Subcutaneous abdominal adipose tissue (tissue), 5 donors: Measurements from ENCODE around the gene ATG7.
"Not testable (repeated sequence)": the region's sequence is repeated elsewhere in the genome, so short reads cannot be mapped to it uniquely, and the experiment has no call there.

Experiments
- H3K27ac ChIP-seq: one replicate; pipeline ENCODE4 v1.7.0; 2013; ENCODE audit warnings: low read depth, mild to moderate bottlenecking, inconsistent platforms, low read length, moderate library complexity
- H3K27me3 ChIP-seq, 5 donors: one replicate each; pipeline ENCODE4 v1.7.0; 2013; ENCODE audit warnings: low read length in 5 of 5, inconsistent platforms in 1 of 5; ENCODE audit not compliant: control insufficient read depth in 5 of 5, insufficient read depth in 4 of 5
- H3K36me3 ChIP-seq, 5 donors: one replicate each; pipeline ENCODE4 v1.7.0; 2013; ENCODE audit warnings: low read length in 5 of 5; ENCODE audit not compliant: control insufficient read depth in 5 of 5, insufficient read depth in 5 of 5
- H3K4me1 ChIP-seq, 5 donors: one replicate each; pipeline ENCODE4 v1.7.0; 2013; ENCODE audit warnings: low read length in 5 of 5, mild to moderate bottlenecking in 3 of 5, moderate library complexity in 1 of 5; ENCODE audit not compliant: control insufficient read depth in 5 of 5, insufficient read depth in 5 of 5
- H3K4me3 ChIP-seq, 5 donors: one replicate each; pipeline ENCODE4 v1.7.0; 2013; ENCODE audit warnings: low read length in 5 of 5, low read depth in 1 of 5
- H3K9ac ChIP-seq, 5 donors: one replicate each; pipeline ENCODE4 v1.7.0; 2013; ENCODE audit warnings: low read length in 5 of 5, mild to moderate bottlenecking in 4 of 5, moderate library complexity in 3 of 5
- H3K9me3 ChIP-seq, 5 donors: one replicate each; pipeline ENCODE4 v1.7.0; 2013; ENCODE audit warnings: low read length in 5 of 5; ENCODE audit not compliant: control insufficient read depth in 5 of 5
- donor health status: healthy.
- donor health status: healthy.
- donor health status: healthy.
- donor health status: healthy.
- donor health status: healthy.

ATG7 gene

DNA sequence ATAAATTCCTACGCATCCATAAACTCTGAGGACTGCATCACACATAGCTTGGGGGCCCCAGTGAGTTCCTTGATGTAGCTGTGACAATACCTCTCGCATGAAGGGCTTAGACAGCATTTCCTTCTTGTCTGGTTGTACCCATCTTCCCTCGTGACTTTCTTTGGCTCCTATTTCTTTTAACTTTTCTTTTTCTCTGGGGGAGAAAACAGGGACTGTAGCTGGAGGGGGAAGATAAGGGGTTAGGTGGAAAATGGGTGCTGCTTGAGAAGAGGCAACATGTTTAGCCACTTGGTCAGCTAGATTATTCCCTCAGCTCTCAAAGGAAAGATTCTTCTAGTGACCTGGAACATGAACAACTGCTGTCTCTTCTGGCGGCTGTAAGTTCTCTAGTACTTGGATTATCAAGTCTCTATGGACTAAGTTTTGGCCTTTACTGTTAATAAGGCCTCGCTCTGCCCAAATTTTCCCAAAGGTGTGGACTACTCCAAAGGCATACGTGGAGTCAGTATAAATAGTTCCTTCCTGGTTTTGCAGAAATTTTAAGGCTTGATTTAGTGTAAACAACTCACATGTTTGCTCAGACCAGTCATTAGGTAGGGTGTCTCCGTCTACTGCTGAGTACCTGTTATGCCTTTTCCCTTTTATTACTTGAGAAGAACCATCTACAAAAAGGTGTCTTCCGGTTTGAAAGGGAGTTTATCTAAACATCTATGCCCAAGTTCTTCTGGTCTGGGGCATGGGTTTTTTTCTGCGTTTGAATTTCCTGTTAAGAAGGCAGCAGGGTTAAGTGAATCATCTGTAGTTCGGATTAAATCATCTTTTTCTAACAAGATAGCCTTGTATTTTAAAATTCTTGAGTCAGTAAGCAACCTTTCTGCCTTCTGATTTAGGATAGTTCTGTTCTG is 21.0 kb upstream of the ATG7 start:
- H3K4me3 ChIP-seq, result no peak overlapping the region
- no peak overlapping the region for H3K27ac ChIP-seq
- H3K9me3 ChIP-seq, result no peaks in the 10 kb centered on the region
- no peaks in the 10 kb centered on the region for H3K36me3 ChIP-seq
- no peaks in the 10 kb centered on the region for H3K27me3 ChIP-seq
- H3K9ac ChIP-seq, result no peak overlapping the region
- H3K4me1 ChIP-seq, result no peaks in the 10 kb centered on the region

DNA sequence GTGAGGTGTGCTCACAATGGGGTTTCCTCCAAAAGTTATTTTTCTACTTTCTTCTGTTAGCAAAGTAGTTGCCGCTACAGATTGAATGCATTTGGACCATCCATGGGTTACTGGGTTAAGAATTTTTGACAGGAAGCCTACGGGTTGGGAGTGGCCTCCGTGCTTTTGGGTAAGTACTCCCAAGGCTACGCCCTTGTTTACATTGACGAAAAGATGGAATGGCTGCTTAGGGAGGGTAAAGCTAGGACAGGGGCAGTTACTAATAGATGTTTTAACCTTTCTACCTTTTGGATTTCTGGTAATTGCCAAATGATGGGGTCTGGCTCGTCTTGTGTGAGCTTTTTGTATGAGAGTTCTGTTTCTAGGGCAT is 20.4 kb upstream of the ATG7 start:
- H3K27ac ChIP-seq, result no peak overlapping the region
- H3K9me3 ChIP-seq, result no peaks in the 10 kb centered on the region
- no peaks in the 10 kb centered on the region for H3K27me3 ChIP-seq
- H3K9ac ChIP-seq, result no peak overlapping the region
- no peaks in the 10 kb centered on the region for H3K4me1 ChIP-seq
- no peaks in the 10 kb centered on the region for H3K36me3 ChIP-seq
- H3K4me3 ChIP-seq, result no peak overlapping the region

DNA sequence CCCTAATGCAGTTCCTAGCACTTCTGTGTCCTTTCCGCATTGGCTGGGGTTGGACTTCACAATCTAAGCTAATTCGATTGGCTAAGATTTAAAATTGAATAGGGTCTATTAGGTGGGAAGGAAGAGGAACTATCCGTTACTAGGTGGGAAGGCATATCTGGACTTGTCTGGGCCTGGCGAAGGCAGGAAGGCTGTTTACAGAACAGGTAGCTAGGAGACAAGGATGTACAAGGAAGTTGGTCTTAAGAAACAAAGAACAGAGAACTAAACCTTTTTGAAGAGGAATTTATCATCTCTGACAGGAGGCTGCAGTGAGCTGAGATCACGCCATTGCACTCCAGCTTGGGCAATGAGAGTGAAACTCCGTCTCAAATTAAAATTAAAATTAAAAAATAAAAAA is 17.3 kb upstream of the ATG7 start:
- Histone ChIP-seq H3K9me3 (no peaks in the 10 kb centered on the region), H3K4me3 (no peak overlapping the region), H3K27ac (no peak overlapping the region), H3K36me3 (peaks cover 0 to 11% (median 7%) of the 10 kb centered on the region in 5 donors), H3K4me1 (no peaks in the 10 kb centered on the region), H3K9ac (no peak overlapping the region), H3K27me3 (no peaks in the 10 kb centered on the region)

DNA sequence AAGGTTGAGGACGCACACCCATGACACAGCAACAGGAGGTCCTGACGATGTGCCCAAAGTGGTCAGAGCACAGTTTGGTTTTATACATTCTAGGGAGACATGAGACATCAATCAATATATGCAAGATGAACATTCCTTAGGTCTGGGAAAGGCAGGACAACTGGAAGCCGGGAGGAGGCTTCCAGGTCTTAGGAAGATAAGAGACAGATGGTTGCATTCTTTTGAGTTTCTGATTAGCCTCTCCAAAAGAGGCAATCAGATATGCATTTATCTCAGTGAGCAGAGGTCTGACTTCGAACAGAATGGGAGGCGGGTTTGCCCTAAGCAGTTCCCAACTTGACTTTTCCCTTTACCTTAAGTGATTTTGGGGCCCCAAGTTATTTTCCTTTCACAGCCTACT is 16.7 kb upstream of the ATG7 start:
- H3K9me3 ChIP-seq, H3K4me1 ChIP-seq, H3K27ac ChIP-seq, H3K9ac ChIP-seq, H3K4me3 ChIP-seq, H3K27me3 ChIP-seq: not testable (repeated sequence)
- peaks cover 0 to 16% (median 11%) of the 10 kb centered on the region in 5 donors for H3K36me3 ChIP-seq

DNA sequence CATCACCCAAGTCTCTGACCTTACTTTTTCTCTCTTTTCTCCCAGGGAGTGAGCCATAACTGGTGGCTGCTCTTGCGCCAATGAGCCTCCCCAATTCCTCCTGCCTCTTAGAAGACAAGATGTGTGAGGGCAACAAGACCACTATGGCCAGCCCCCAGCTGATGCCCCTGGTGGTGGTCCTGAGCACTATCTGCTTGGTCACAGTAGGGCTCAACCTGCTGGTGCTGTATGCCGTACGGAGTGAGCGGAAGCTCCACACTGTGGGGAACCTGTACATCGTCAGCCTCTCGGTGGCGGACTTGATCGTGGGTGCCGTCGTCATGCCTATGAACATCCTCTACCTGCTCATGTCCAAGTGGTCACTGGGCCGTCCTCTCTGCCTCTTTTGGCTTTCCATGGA is 13.2 kb upstream of the ATG7 start:
- Histone ChIP-seq H3K4me1 (no peaks in the 10 kb centered on the region), H3K9ac (no peak overlapping the region), H3K27ac (no peak overlapping the region), H3K9me3 (no peaks in the 10 kb centered on the region), H3K4me3 (no peak overlapping the region), H3K36me3 (peaks cover 0 to 19% (median 11%) of the 10 kb centered on the region in 5 donors), H3K27me3 (no peaks in the 10 kb centered on the region)

DNA sequence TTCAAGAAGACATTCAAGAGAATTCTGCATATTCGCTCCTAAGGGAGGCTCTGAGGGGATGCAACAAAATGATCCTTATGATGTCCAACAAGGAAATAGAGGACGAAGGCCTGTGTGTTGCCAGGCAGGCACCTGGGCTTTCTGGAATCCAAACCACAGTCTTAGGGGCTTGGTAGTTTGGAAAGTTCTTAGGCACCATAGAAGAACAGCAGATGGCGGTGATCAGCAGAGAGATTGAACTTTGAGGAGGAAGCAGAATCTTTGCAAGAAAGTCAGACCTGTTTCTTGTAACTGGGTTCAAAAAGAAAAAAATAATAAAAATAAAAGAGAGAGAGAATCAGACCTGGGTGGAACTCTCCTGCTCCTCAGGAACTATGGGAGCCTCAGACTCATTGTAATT is 11.7 kb upstream of the ATG7 start:
- H3K36me3 ChIP-seq, result peaks cover 0 to 19% (median 11%) of the 10 kb centered on the region in 5 donors
- no peak overlapping the region for H3K9ac ChIP-seq
- no peaks in the 10 kb centered on the region for H3K27me3 ChIP-seq
- H3K27ac ChIP-seq, result no peak overlapping the region
- H3K9me3 ChIP-seq, result no peaks in the 10 kb centered on the region
- no peak overlapping the region for H3K4me3 ChIP-seq
- H3K4me1 ChIP-seq, result no peaks in the 10 kb centered on the region

DNA sequence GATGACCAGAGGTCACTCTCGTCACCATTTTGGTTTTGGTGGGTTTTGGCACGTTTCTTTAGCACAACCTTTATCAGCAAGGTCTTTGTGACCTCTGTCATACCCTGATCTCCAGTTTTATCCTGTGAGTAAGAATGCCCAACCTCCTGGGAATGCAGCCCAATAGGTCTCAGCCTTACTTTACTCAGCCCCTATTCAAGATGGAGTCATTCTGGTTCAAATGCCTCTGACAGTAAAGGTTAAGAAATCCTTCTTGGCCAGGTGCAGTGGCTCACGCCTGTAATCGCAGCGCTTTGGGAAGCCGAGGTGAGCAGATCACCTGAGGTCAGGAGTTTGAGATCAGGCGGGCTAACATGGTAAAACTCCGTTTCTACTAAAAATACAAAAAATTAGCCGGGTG is 3.2 kb upstream of the ATG7 start:
- H3K27me3 ChIP-seq, result no peaks in the 10 kb centered on the region
- peaks cover 8 to 19% (median 18%) of the 10 kb centered on the region in 5 donors for H3K4me1 ChIP-seq
- H3K36me3 ChIP-seq, result no peaks in the 10 kb centered on the region
- H3K9ac ChIP-seq, result no peak overlapping the region
- no peaks in the 10 kb centered on the region for H3K9me3 ChIP-seq
- H3K4me3 ChIP-seq, result no peak overlapping the region
- no peak overlapping the region for H3K27ac ChIP-seq

DNA sequence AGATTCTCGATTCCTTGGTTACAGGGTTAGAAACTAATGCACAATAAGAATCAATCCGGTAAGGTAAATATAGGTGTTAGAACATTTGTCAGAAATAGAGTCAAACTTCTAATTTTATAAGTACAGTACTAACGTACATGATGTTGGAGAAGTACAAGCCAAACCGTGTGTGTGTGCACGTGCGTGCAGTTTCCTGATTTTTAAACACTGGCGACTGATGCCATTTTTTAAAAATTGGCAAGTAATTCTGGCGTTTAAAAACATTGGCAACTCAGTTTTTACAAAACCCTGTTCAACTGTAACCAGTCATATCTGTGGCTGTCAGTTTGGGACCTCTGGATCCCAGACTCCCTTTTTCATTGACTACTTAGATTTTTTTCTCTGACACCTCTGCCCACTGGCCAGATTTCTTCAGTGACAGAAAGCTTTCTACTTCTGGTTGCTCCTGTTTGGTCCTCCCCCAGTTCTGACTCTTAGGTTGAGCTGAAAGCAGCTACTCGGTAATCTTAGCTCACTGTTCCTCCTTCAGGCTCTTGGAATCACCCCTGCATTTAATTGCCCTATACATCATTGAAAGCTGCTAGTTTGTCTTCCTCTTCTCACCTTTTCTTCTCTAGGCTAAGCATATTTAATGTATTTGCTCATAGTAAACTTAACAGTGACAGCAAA is 843 bp downstream of the ATG7 start:
- Histone ChIP-seq H3K9me3 (no peaks in the 10 kb centered on the region), H3K4me1 (peaks cover 8 to 28% (median 19%) of the 10 kb centered on the region in 5 donors), H3K4me3 (peak overlapping the region; percentile 96 to 99 (median 97)), H3K9ac (peak overlapping the region; percentile 98 to 100 (median 98)), H3K27me3 (no peaks in the 10 kb centered on the region), H3K27ac (peak overlapping the region; percentile 90), H3K36me3 (peaks cover 0 to 9% (median 0%) of the 10 kb centered on the region in 5 donors)

DNA sequence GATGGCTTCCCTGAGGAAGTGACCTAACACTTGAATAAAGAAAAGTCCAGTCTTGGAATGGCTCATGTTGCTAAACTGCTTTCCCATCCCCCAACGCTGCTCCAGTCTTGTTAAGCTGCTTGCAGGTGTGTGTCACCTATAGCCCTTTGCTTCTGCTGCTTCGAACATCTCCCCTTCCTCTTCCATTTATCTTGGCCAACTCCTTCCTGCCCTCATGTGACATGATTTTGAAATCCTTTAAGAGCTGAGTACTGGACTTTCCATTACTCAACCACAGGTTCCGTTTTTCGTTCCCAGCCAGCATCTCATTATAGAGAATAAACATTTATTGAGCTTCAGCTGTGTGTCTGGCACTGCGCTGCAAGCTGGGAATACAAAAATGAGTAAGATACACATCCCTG is 1.7 kb downstream of the ATG7 start:
- Histone ChIP-seq H3K4me1 (peaks cover 8 to 28% (median 19%) of the 10 kb centered on the region in 5 donors), H3K9me3 (no peaks in the 10 kb centered on the region), H3K9ac (peak overlapping the region in 1 of 5 donors; percentile 43), H3K27me3 (no peaks in the 10 kb centered on the region), H3K4me3 (peak overlapping the region in 3 of 5 donors; percentile 1 to 99 (median 97)), H3K36me3 (peaks cover 0 to 13% (median 2%) of the 10 kb centered on the region in 5 donors), H3K27ac (peak overlapping the region; percentile 90)

DNA sequence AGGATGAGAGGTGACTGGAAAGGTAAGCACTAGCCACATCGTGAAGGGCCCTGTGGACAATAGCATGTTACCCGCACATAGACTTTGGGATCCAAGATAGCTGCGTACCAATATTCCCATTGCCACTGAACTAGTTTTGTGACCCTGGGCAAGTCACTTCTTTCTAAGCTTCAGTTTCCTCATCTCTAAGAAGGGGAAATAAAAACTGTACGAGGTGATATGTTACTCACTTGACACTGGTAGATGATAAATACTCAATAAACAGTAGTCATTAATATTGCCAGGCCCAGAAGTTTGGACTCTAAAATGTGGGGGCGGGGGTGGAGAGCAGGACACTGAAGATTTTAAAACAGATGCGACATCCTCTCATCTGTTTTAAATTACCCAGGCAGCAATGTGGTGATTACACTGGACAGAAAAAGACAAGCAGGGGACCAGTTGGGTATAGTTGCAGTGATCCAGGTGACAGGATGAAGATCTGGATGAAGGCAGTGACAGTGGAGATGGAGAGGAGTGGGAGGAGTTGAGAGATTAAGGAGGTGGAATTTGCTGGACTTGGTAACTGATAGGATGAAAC is 2.5 kb downstream of the ATG7 start:
- no peaks in the 10 kb centered on the region for H3K27me3 ChIP-seq
- peaks cover 8 to 28% (median 19%) of the 10 kb centered on the region in 5 donors for H3K4me1 ChIP-seq
- H3K9me3 ChIP-seq, result no peaks in the 10 kb centered on the region
- H3K4me3 ChIP-seq, result no peak overlapping the region
- H3K36me3 ChIP-seq, result peaks cover 0 to 13% (median 2%) of the 10 kb centered on the region in 5 donors
- H3K9ac ChIP-seq, result no peak overlapping the region
- no peak overlapping the region for H3K27ac ChIP-seq
